Endodermal cell (in vitro differentiated cells): Measurements from ENCODE around the gene NCAM2. TPM values are rescaled to one million over a fixed set of nuclear protein-coding genes. Genes with fewer than 3 reads are reported as not detected.

Experiments
- DNase-seq: peaks from one replicate; pipeline ENCODE4 v3.0.0-alpha.2; 2017
- H3K27ac ChIP-seq: 2 replicates; pipeline ENCODE4 v1.5.1; 2013; ENCODE audit warnings: mild to moderate bottlenecking, low read depth, low read length, moderate library complexity
- H3K27me3 ChIP-seq: 2 replicates; pipeline ENCODE4 v1.6.1; 2013; ENCODE audit warnings: mild to moderate bottlenecking, low read length, moderate library complexity; ENCODE audit not compliant: insufficient read depth, control insufficient read depth, poor library complexity, severe bottlenecking
- H3K36me3 ChIP-seq: 2 replicates; pipeline ENCODE4 v1.7.0; 2013; ENCODE audit warnings: mild to moderate bottlenecking, low read length, moderate library complexity; ENCODE audit not compliant: control insufficient read depth, insufficient read depth
- H3K4me1 ChIP-seq: one replicate; pipeline ENCODE4 v1.7.0; 2013; ENCODE audit warnings: low read length; ENCODE audit not compliant: control insufficient read depth, insufficient read depth
- H3K4me3 ChIP-seq: 2 replicates; pipeline ENCODE4 v1.5.1; 2013; ENCODE audit warnings: mild to moderate bottlenecking, low read length, moderate library complexity
- H3K9ac ChIP-seq: 2 replicates; pipeline ENCODE4 v1.6.1; 2013; ENCODE audit warnings: mild to moderate bottlenecking, low read length, moderate library complexity; ENCODE audit not compliant: poor library complexity, severe bottlenecking; ENCODE audit errors: extremely low read depth
- H3K9me3 ChIP-seq: 2 replicates; pipeline ENCODE4 v1.6.1; 2013; ENCODE audit warnings: mild to moderate bottlenecking, low read length, moderate library complexity; ENCODE audit not compliant: control insufficient read depth
- H3K27ac Mint-ChIP-seq: 2 replicates; pipeline ENCODE4 v1.8.0; 2020; ENCODE audit warnings: mixed read lengths
- H3K27me3 Mint-ChIP-seq: 2 replicates; pipeline ENCODE4 v1.8.0; 2021; ENCODE audit warnings: mild to moderate bottlenecking, mixed read lengths; ENCODE audit not compliant: insufficient read depth
- H3K36me3 Mint-ChIP-seq: 2 replicates; pipeline ENCODE4 v1.8.0; 2020; ENCODE audit warnings: low read depth, mixed read lengths
- H3K4me1 Mint-ChIP-seq: 2 replicates; pipeline ENCODE4 v1.8.0; 2020; ENCODE audit warnings: mixed read lengths
- H3K4me3 Mint-ChIP-seq: 2 replicates; pipeline ENCODE4 v1.8.0; 2020; ENCODE audit warnings: mild to moderate bottlenecking, moderate library complexity, mixed read lengths
- H3K9me3 Mint-ChIP-seq: 2 replicates; pipeline ENCODE4 v1.8.0; 2020; ENCODE audit warnings: mild to moderate bottlenecking, mixed read lengths
- CTCF ChIP-seq: fragments of 200-600 bp; sonication (generic); conservative IDR thresholded peaks from 2 replicates; pipeline ENCODE4 v1.5.0; 2021; ENCODE audit warnings: antibody characterized with exemption, mild to moderate bottlenecking
- WGBS, 2 experiments: methylation state at CpG; one replicate each; pipeline versions ENCODE4 v1.1.5 to v1.1.7; 2013; ENCODE audit warnings: missing lambda C conversion rate in 2 of 2, mixed read lengths in 1 of 2; ENCODE audit not compliant: insufficient coverage in 1 of 2, insufficient read length in 1 of 2; 5-methylcytosine and 5-hydroxymethylcytosine counted together
- total RNA-seq, 2 donors: library from RNA; stranded (reverse); fragmentation: NEBNext Ultra II Directional in 1 of 2; extraction: Animal tissue kit (Norgen Biotek cat#: 25700) in 1 of 2; gene quantifications; 2 replicates in 1 of 2; 3 replicates in 1 of 2; pipeline ENCODE4 v1.2.1, GENCODE V29; 2021

NCAM2 gene
- total RNA-seq, 2 donors from 2014 or later: 0.46 to 0.69 TPM

GRCh38 chr21:21052672-21053071 is 54.5 kb downstream of the NCAM2 start:
- H3K9ac ChIP-seq: no peak overlapping the region
- H3K27me3 ChIP-seq: no peaks in the 10 kb centered on the region
- H3K4me1 ChIP-seq: no peaks in the 10 kb centered on the region
- H3K9me3 Mint-ChIP-seq: no peaks in the 10 kb centered on the region
- no peaks in the 10 kb centered on the region for H3K36me3 Mint-ChIP-seq
- no peak for TF ChIP-seq CTCF
- no peaks in the 10 kb centered on the region for H3K9me3 ChIP-seq
- H3K4me3 Mint-ChIP-seq: no peak overlapping the region
- no peak overlapping the region for H3K27ac Mint-ChIP-seq
- H3K27ac ChIP-seq: no peak overlapping the region
- H3K27me3 Mint-ChIP-seq: no peaks in the 10 kb centered on the region
- no peak for DNase-seq
- no peaks in the 10 kb centered on the region for H3K36me3 ChIP-seq
- peaks cover 6% of the 10 kb centered on the region for H3K4me1 Mint-ChIP-seq
- WGBS, 2 experiments: no CpG with 5 or more reads among the region's 2 CpGs
- no peak overlapping the region for H3K4me3 ChIP-seq

GRCh38 chr21:21057349-21058062 is 59.3 kb downstream of the NCAM2 start:
- no peak for DNase-seq

GRCh38 chr21:21063828-21064227 is 65.6 kb downstream of the NCAM2 start:
- DNase-seq: no peak
- H3K36me3 ChIP-seq: no peaks in the 10 kb centered on the region
- H3K4me1 Mint-ChIP-seq: no peaks in the 10 kb centered on the region
- H3K4me1 ChIP-seq: no peaks in the 10 kb centered on the region
- 88% methylated on average over 1 of the region's 1 CpG; no CpG with 5 or more reads in 1 of the 2 experiments for WGBS, 2 experiments
- H3K27ac ChIP-seq: no peak overlapping the region
- no peak overlapping the region for H3K9ac ChIP-seq
- no peaks in the 10 kb centered on the region for H3K9me3 Mint-ChIP-seq
- H3K27me3 Mint-ChIP-seq: no peaks in the 10 kb centered on the region
- no peaks in the 10 kb centered on the region for H3K9me3 ChIP-seq
- no peak overlapping the region for H3K4me3 Mint-ChIP-seq
- no peak overlapping the region for H3K27ac Mint-ChIP-seq
- no peak for TF ChIP-seq CTCF
- no peaks in the 10 kb centered on the region for H3K27me3 ChIP-seq
- no peak overlapping the region for H3K4me3 ChIP-seq
- no peaks in the 10 kb centered on the region for H3K36me3 Mint-ChIP-seq

More at GRCh38 chr21:21057349-21058062, 59.3 kb downstream of the NCAM2 start:
- no peaks in the 10 kb centered on the region for H3K9me3 ChIP-seq
- Mint-ChIP-seq H3K4me1 (peaks cover 2% of the 10 kb centered on the region), H3K36me3 (no peaks in the 10 kb centered on the region), H3K27me3 (no peaks in the 10 kb centered on the region), H3K27ac (no peak overlapping the region), H3K9me3 (no peaks in the 10 kb centered on the region), H3K4me3 (no peak overlapping the region)
- no peaks in the 10 kb centered on the region for H3K36me3 ChIP-seq
- no peak overlapping the region for H3K4me3 ChIP-seq
- H3K4me1 ChIP-seq: no peaks in the 10 kb centered on the region
- WGBS, 2 experiments: 77 to 80% methylated on average over 6 to 8 of the region's 8 CpGs
- no peak overlapping the region for H3K9ac ChIP-seq
- H3K27me3 ChIP-seq: no peaks in the 10 kb centered on the region
- TF ChIP-seq CTCF: no peak
- no peak overlapping the region for H3K27ac ChIP-seq
